Stomach (tissue), 19 donors: ENCODE data around the gene TBRG1. TPM values are rescaled to one million over a fixed set of nuclear protein-coding genes. Genes with fewer than 3 reads are reported as not detected.

Experiments
- DNase-seq, 2 donors: peaks; one replicate each; pipeline versions ENCODE4 v3.0.0 to v3.0.0-alpha.2; 2013 to 2019
- H3K27ac ChIP-seq, 5 donors: fragments of 200-600 bp in 4 of 5; sonication (generic) in 4 of 5; one replicate each; pipeline ENCODE4 v1.5.1; 2013 to 2019; ENCODE audit warnings: mild to moderate bottlenecking in 1 of 5, moderate library complexity in 1 of 5
- H3K27me3 ChIP-seq, 3 donors: fragments of 200-600 bp; sonication (generic); one replicate each; pipeline ENCODE4 v1.5.1; 2017 to 2019; ENCODE audit warnings: mixed run types in 1 of 3
- H3K36me3 ChIP-seq, 4 donors: fragments of 200-600 bp; sonication (generic); 1 replicate in 3 of 4; 2 replicates in 1 of 4; pipeline ENCODE4 v1.5.1; 2016 to 2019
- H3K4me1 ChIP-seq, 4 donors: fragments of 200-600 bp; sonication (generic); one replicate each; pipeline ENCODE4 v1.5.1; 2016 to 2019
- H3K4me3 ChIP-seq, 4 donors: fragments of 200-600 bp; sonication (generic) in 3 of 4; one replicate each; pipeline ENCODE4 v1.5.1; 2016 to 2019; ENCODE audit warnings: mild to moderate bottlenecking in 1 of 4
- H3K9me3 ChIP-seq, 4 donors: fragments of 200-600 bp; sonication (generic); one replicate each; pipeline ENCODE4 v1.5.1; 2016 to 2019
- CTCF ChIP-seq, 7 experiments: fragments of 450-650 bp in 4 of 7; fragments of 200-600 bp in 3 of 7; sonication (generic) in 3 of 7; IDR thresholded peaks; one replicate each; pipeline ENCODE4 v1.5.1; 2016 to 2019; ENCODE audit warnings: antibody characterized with exemption in 7 of 7, control low read depth in 2 of 7, mild to moderate bottlenecking in 1 of 7
- EP300 ChIP-seq: sonication (generic); formaldehyde crosslinking; IDR thresholded peaks from one replicate; pipeline ENCODE4 v1.6.1; 2017; ENCODE audit warnings: antibody characterized with exemption
- POLR2A ChIP-seq, 4 donors: fragments of 450-650 bp; IDR thresholded peaks; one replicate each; pipeline ENCODE4 v1.6.1; 2016; ENCODE audit warnings: antibody characterized with exemption in 4 of 4, control low read depth in 2 of 4, mild to moderate bottlenecking in 1 of 4, moderate library complexity in 1 of 4
- POLR2AphosphoS5 ChIP-seq, 3 donors: sonication (generic); formaldehyde crosslinking; IDR thresholded peaks; one replicate each; pipeline ENCODE4 v1.6.1; 2016; ENCODE audit warnings: antibody characterized with exemption in 3 of 3
- WGBS, 5 donors: extraction: QIAGEN DNeasy Blood & Tissue Kit in 3 of 5; methylation state at CpG; one replicate each; pipeline versions ENCODE4 v1.1.5 to v1.1.7; 2013 to 2018; 5-methylcytosine and 5-hydroxymethylcytosine counted together
- intact Hi-C: fragments of 100-400 bp; cut with DNase I; formaldehyde crosslinking; loops from one replicate; pipeline ENCODE4 v1.15.1; 2023; ENCODE audit warnings: low total_unique reads
- long read RNA-seq, 10 donors: transcript quantifications; one replicate each; lab custom pipeline, GENCODE V29; 2026
- polyA plus RNA-seq, 3 donors: library from polyadenylated mRNA; stranded (reverse); fragments of 200-250 nt; gene quantifications; one replicate each; pipeline ENCODE4 v1.2.3, GENCODE V29; 2013
- total RNA-seq, 5 donors: library from RNA; depleted of rRNA; stranded (reverse); fragments of >200 nt; gene quantifications; one replicate each; pipeline versions ENCODE4 v1.1.0 to v1.2.3, GENCODE V29; 2014 to 2016
- donor health status: healthy with polysubstance abuse.
- donor health status: Bipolar disorder and iron deficiency.
- donor health status: healthy.

TBRG1 gene, protein sequence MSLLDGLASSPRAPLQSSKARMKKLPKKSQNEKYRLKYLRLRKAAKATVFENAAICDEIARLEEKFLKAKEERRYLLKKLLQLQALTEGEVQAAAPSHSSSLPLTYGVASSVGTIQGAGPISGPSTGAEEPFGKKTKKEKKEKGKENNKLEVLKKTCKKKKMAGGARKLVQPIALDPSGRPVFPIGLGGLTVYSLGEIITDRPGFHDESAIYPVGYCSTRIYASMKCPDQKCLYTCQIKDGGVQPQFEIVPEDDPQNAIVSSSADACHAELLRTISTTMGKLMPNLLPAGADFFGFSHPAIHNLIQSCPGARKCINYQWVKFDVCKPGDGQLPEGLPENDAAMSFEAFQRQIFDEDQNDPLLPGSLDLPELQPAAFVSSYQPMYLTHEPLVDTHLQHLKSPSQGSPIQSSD
- total RNA-seq (100 to 1,000 TPM in 2 of 5 donors, 10 to 100 TPM in 3; 16.9 to 130 (median 68.5) TPM), polyA plus RNA-seq (10 to 100 TPM; 21.9 to 30.2 (median 22.3) TPM)
- long read RNA-seq, donor 1, full-length matches to known transcripts = 3 of 3 reads
- long read RNA-seq, donor 1, partial matches to known transcripts = 0 of 3 reads
- long read RNA-seq, donor 1, other reads (novel, unspliced or antisense) = 0 of 3 reads
- long read RNA-seq, donor 2, full-length matches to known transcripts = 5 of 13 reads
- long read RNA-seq, donor 2, partial matches to known transcripts = 8 of 13 reads
- long read RNA-seq, donor 2, other reads (novel, unspliced or antisense) = 0 of 13 reads
- long read RNA-seq, donor 3, full-length matches to known transcripts = 5 of 5 reads
- long read RNA-seq, donor 3, partial matches to known transcripts = 0 of 5 reads
- long read RNA-seq, donor 3, other reads (novel, unspliced or antisense) = 0 of 5 reads
- long read RNA-seq, donor 4 = 0 reads
- long read RNA-seq, donor 5, full-length matches to known transcripts = 6 of 6 reads
- long read RNA-seq, donor 5, partial matches to known transcripts = 0 of 6 reads
- long read RNA-seq, donor 5, other reads (novel, unspliced or antisense) = 0 of 6 reads
- long read RNA-seq, donor 6, full-length matches to known transcripts = 11 of 18 reads
- long read RNA-seq, donor 6, partial matches to known transcripts = 7 of 18 reads
- long read RNA-seq, donor 6, other reads (novel, unspliced or antisense) = 0 of 18 reads
- long read RNA-seq, donor 7, full-length matches to known transcripts = 2 of 2 reads
- long read RNA-seq, donor 7, partial matches to known transcripts = 0 of 2 reads
- long read RNA-seq, donor 7, other reads (novel, unspliced or antisense) = 0 of 2 reads
- long read RNA-seq, donor 8, full-length matches to known transcripts = 2 of 2 reads
- long read RNA-seq, donor 8, partial matches to known transcripts = 0 of 2 reads
- long read RNA-seq, donor 8, other reads (novel, unspliced or antisense) = 0 of 2 reads
- long read RNA-seq, donor 9, full-length matches to known transcripts = 3 of 3 reads
- long read RNA-seq, donor 9, partial matches to known transcripts = 0 of 3 reads
- long read RNA-seq, donor 9, other reads (novel, unspliced or antisense) = 0 of 3 reads
- long read RNA-seq, donor 10, full-length matches to known transcripts = 3 of 3 reads
- long read RNA-seq, donor 10, partial matches to known transcripts = 0 of 3 reads
- long read RNA-seq, donor 10, other reads (novel, unspliced or antisense) = 0 of 3 reads

- Histone ChIP-seq H3K4me3 (peak within 1 kb of the TSS; percentile 66 to 90 (median 78)), H3K4me1 (peaks cover 18 to 40% (median 31%) of the 10 kb centered on the region in 4 donors), H3K9me3 (no peaks in the 10 kb centered on the region), H3K36me3 (peaks cover 23 to 30% (median 29%) of the 10 kb centered on the region in 4 donors), H3K27ac (peak within 1 kb of the TSS; percentile 87 to 94 (median 92)), H3K27me3 (no peaks in the 10 kb centered on the region)
- 0 to 1% (median 0%) methylated on average over 53 to 57 of the region's 57 CpGs for WGBS, 5 donors
- intact Hi-C loops = no loop called here
- DNase-seq = peak; percentile 86 to 97
- TF ChIP-seq EP300 (no peak), POLR2A (IDR thresholded peaks at IDR 0.05) (peak in 2 of 4 donors; percentile 29 to 71), POLR2AphosphoS5 (IDR thresholded peaks at IDR 0.05) (peak; percentile 90 to 98 (median 97))
Observed at GRCh38 chr11:124622531-124623451, at the start of gene TBRG1. TSS of gene TBRG1 (plus strand) at chr11:124622864. CDS start at chr11:124623084, 220 bp downstream.

DNA sequence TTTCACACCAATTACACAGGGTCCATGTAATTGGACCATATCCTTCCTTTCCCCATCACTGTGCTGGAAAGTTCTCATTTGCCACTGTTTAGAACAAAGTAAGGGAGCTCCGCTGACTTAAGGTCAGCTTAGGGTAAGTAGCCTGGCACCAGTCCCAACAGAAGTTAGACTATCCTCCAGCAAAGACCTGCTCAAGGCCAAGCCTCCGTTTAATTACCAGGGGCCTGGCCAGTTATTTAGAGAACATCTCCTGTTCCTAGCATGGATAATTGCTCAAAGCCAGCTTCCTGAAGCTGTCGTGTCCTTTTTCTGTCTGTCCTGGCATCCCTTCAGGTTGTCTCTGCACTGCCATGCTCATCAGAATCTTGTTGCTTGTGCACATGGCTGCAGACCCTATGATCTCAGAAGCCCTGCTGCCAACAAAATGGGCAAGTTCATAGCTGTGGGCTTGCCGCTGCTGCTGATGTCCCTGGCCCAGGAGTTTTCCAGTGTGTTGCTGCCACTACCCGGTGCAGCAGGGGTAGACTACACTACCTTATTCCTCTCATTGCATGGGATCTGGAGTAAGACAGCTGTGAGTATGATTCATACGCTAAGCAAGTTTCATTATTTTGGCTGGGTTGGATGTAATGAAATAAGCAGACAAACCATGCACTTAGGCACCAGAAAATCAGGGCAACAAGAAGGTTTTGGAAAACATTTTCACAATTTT is 44.8 kb upstream of the TBRG1 start:
- Histone ChIP-seq H3K27ac (no peak overlapping the region), H3K9me3 (no peaks in the 10 kb centered on the region), H3K27me3 (no peaks in the 10 kb centered on the region), H3K36me3 (no peaks in the 10 kb centered on the region), H3K4me1 (no peaks in the 10 kb centered on the region), H3K4me3 (no peak overlapping the region)
- intact Hi-C loops = no loop called here
- TF ChIP-seq EP300 (no peak), POLR2A (IDR thresholded peaks at IDR 0.05) (no peak), CTCF (IDR thresholded peaks at IDR 0.05) (no peak), POLR2AphosphoS5 (IDR thresholded peaks at IDR 0.05) (no peak)
- DNase-seq = no peak
- WGBS, 5 donors = 55 to 72% (median 62%) methylated on average over 6 of the region's 6 CpGs

GRCh38 chr11:124578761-124579160 is 43.9 kb upstream of the TBRG1 start:
- no peaks in the 10 kb centered on the region for H3K9me3 ChIP-seq
- no peaks in the 10 kb centered on the region for H3K27me3 ChIP-seq
- H3K4me1 ChIP-seq = no peaks in the 10 kb centered on the region
- TF ChIP-seq POLR2A (IDR thresholded peaks at IDR 0.05) (no peak), CTCF (IDR thresholded peaks at IDR 0.05) (no peak), POLR2AphosphoS5 (IDR thresholded peaks at IDR 0.05) (no peak), EP300 (no peak)
- 33 to 69% (median 49%) methylated on average over 4 of the region's 4 CpGs for WGBS, 5 donors
- no peak overlapping the region for H3K27ac ChIP-seq
- H3K36me3 ChIP-seq = no peaks in the 10 kb centered on the region
- intact Hi-C loops = no loop called here
- H3K4me3 ChIP-seq = no peak overlapping the region
- no peak for DNase-seq
